Stimulated activated CD4-positive, alpha-beta T cell treated with anti-CD3 and anti-CD28 coated beads, Interleukin-1b, Interleukin-23, amount 100 ng/mL, for 48 hours (primary cell): ENCODE measurements around the gene CSH2.

Experiments used
- DNase-seq: peaks from one replicate; pipeline ENCODE4 v3.0.0-alpha.2; 2020

The CSH2 gene

DNA sequence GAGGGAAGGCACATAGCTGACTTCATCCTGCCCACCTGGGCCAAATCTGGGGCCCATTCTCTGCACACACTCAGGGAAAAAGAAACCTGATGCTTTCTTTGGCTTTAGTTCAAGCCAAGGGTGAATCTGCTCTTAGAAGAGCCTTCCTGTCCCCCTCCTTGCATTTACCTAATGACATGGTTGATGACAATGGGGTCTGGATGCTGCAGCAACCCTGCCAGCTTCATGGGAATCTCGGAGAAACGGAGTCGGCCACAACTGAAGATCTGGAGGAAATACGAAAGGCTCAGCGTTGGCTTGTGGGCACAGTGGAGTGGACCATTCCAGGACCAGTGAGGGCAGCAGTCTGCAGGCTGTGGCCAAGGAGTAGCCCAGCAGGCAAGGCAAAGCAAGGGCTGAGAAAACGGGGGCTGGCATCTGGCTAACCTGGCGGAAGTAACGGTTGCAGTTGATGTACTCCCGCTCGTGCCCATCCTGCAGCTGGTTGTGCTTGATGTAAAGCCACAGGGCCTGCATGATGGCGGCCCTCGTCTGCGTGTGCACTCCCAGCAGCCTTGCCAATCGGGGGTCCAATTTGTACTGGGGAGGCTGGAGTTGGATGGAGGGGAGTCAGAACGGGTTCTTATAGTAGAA, 39.6 kb downstream of the CSH2 start:
- DNase-seq: no peak

DNA sequence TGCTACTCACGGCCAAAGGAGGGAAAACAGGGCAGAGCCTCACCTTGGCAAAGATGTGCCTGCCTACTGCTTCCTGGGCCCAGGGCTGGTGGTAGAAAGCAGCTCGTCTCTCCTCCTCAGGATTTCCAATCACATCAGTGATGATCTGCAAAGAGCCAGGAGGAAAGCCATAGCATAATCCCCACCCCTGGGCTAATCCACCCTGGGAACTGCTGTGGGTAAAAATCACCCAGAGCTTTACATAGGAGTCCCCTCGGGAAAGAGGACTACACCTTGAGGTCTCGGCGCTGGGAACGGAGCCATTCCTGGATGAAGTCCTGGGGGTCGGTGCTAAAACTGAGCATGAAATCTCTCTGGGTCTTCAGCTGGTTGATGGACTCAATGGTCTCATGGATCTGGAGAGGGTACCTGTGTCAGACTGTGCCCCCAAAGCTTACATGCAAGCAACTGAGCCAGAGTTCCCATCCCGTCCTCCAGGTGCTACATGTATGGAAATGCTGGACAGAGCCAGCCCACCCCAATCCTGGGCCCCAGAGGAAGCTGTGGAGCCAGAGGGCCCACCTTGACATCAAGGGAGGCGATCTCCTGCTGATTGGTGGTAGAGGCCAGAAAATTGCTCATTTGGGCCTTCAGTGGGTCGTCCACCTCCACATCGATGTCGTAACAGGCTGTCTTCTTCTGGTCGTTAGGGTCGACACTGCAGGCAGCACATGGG, 40.3 kb downstream of the CSH2 start:
- DNase-seq: no peak

DNA sequence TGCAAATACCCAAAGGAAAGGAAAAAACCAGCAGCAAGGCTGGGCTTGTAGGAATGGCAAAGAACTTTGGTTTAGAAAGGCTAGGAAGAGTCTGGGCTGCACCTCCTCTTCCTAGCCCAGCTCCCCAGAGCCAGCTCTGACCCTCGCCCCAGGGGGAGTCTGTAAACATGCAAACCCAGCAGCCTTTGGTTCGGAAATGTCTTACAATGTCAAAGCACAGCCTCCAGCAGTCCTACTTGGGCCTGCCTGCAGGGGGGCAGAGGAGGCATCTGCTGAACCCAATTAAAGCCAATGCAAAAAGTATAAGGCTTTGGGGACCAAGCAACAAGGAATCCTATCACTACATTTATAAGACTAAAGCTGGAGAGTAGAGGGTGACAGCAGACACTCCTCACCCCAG, 41.0 kb downstream of the CSH2 start:
- no peak for DNase-seq

DNA sequence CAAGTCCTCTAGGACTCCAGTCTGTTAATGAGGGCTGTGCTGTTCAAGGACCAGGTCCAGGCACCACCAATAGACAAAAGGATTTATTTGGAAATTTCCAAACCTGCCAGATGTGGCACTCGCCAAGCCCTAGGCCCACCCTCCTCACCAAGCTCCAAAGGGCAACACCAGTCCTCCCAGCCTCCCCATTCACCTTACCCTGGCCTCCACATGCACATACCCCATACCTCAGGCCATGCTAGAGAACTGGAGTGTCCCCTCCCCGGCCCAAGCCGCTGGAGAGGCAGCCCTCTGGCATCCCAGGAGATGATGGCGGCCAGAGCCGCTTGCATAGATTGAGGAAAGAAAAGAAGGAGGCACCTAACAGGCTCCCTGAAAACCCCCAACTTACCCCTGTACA, 41.5 kb downstream of the CSH2 start:
- DNase-seq: no peak

DNA sequence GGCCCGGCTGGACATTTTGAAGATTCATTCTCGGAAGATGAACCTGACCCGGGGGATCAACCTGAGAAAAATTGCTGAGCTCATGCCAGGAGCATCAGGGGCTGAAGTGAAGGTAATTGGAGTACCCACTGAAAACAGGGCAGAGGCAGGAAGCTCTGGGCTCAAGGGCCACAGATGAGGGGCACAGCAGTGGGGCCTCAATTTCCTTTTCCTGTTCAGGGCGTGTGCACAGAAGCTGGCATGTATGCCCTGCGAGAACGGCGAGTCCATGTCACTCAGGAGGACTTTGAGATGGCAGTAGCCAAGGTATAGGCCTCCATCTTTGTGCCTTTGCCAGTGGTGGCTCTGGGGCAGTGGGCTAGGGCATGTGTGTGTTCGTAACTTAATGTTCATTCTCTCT, 42.0 kb downstream of the CSH2 start:
- DNase-seq: no peak

DNA sequence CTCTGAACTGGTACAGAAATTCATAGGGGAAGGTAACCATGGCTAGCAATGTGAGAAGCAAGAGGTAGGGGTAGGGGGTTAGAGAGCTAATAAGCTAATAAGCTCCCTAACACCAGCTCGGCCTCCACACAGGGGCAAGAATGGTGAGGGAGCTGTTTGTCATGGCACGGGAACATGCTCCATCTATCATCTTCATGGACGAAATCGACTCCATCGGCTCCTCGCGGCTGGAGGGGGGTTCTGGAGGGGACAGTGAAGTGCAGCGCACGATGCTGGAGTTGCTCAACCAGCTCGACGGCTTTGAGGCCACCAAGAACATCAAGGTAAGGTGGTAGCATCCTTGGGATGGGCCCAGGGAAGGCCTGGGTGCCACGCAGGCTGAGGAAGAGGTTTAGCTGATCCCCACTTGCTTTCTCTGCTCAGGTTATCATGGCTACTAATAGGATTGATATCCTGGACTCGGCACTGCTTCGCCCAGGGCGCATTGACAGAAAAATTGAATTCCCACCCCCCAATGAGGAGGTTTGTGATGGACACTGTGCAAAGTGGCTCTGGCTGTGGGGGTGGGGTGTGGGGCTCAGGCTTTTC, 42.5 kb downstream of the CSH2 start:
- no peak for DNase-seq

DNA sequence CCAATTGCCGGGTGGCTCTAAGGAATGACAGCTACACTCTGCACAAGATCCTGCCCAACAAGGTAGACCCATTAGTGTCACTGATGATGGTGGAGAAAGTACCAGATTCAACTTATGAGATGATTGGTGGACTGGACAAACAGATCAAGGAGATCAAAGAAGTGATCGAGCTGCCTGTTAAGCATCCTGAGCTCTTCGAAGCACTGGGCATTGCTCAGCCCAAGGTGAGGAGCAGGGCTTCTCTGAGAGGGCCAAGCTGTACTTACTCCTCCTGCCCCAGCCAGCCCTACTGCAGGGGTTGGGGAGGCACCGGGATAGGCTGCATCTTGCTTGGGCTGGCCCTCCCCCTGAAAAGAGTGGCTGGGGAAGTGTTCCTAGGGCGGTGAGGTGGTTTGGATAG, 43.2 kb downstream of the CSH2 start:
- no peak for DNase-seq

DNA sequence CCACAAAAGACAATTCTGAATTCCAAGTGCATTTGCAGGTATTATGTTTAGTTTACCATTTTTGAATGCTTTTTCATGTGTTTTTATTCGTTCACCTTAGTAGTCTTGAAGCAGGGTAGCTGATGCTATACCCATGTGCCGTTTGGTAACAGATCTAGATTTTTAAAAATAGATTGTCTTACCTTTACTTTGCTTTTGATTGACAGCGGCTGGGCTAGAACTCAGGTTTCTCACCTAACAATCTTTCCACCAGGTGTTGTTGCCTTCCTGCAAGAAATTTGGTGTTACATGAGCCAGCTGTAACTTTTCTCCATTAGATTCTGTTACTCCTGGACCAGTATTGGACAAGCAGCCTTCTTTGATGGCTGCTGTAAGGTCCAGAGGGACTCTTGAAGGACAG, 44.5 kb downstream of the CSH2 start:
- DNase-seq: no peak

DNA sequence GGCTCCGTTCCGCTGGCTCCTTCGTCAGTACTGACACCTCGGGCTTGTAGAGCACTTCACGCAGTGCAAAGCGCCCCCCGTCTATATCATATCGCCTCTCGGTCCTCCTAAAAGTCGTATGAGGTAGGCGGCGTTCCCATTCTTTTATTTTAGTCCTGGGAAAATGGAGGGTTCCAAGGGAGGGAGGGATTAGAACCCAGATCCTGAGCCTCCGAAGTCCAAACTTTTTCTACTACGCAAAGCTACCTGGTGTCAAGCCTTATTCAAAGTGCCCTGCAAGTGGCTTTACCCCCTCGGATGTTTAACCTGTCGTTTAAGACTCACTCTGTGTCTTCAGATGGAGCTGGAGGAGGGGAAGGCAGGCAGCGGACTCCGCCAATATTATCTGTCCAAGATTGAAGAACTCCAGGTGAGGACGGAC, 45.7 kb downstream of the CSH2 start:
- DNase-seq: no peak

DNA sequence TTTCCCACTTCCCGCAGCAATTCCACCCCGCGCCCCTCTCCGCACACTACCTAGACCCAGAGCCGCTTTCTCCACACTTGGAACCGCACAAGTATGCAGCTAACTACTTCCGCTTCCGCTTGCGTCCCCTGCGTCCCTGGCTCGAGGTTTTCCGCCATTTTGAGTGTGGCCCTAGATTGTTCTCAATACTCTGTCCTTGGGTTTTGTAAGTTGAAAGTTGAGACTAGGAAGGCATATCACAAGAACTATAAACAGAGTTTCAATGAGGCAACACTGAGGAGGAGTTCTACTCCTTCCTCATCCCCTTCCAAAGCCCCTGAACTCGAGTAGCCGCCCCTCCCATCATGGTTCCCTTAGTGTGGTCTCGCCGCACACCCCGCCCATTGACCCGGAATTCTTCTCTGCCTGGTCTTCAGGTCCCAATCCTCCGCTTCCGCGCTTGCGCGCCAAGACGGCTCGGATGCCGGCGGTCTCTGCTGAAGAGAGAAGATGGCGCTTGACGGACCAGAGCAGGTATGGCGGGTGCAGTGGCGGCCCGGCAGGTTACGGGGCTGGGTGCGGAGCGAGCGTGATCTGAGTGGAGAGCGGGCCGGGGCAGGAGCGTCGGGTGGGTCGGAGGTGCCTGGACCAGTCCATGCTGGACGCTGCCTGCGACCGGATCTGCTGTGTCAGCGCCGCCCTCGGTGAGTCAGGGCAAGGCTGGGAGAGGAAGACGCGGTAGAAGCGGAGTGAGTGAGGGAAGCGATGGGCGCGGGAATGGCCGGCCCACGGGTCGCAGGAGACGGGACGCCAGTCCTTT, 46.3 kb downstream of the CSH2 start, which contains the start of the genes FTSJ3 and PSMC5:
Gene FTSJ3, minus strand, starts transcription at position 662 of the 799 bp plus-strand sequence. CDS start 761 bp downstream, outside the sequence.
Gene PSMC5, plus strand, starts transcription at position 430 of the 799 bp plus-strand sequence. Its CDS starts 60 bp downstream, at position 490.
- peak; percentile 95 for DNase-seq

DNA sequence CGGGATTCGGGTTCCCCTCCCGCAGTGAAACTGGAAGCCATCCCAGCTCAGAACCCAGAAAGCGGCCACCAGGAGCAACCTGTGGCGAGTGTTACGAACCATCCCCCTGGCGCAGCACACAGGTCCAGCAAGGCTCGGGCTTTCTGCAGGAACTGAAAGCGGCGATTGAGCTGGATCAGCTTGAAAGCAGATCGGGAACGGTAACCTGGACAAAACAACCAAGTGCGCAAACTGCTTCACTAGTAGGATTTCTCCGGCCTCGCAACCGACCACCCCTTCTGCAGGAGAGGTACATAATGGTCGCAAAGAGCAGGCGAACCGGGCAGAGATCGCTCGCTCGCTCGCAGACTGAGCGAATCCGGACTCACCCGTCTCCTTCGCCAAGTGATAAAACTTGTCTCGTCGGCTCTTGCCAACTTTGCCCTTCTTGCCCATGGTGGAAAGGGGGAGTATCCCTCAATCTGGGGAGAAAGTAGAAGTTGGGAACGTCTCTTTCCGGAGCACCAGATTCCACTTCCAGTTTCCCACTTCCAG, 46.9 kb downstream of the CSH2 start:
- DNase-seq: no peak

DNA sequence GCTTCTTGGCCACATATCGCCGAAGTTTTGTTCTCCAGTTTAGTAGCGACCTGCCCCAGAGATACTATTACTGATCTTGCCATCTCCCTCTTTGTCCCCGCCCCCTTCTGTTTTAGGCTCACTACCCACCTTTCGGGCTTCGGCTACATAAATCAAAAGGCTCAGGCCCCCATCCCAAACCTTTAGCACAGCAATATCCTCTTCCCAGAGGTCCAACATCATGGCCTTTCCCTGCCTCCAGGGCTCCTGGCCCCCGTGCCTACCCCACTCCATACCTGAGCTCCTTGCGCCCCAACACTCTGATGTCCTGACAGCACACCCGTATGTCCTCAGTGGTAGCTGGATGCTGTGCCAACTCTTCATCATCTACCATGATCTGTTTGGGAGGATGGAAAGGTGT, 49.1 kb downstream of the CSH2 start:
- DNase-seq: no peak

DNA sequence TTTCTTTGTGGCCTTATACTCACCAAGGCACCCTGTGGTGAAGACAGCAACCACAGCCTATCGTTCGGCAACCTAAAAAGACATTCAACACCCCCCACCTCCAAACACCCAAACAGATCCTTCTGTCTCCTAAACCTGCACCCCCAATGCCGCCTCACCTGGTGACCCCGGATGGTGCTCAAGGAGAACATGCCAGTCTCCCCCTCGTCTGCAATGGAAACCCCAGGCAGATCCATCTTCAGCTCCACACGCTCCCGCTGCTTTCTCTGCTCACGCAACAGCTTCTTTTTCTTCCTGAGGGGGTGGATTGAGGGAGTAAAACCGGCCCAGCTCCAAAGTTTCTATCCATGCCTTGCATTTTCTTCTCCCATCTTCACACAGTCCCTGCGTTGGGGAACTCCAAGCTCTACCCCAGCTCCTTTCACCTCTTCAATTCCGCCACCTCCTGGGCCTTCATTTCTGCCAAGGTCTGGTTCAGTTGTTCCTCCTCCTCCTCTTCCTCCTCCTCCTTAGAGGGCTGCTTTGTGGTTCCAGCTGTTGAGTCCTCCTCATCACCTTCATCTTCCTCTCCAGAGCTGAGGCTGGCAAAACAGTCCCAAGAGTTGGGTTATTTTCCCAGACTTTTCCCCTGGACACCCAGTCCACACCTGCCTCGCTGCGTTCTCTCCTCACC, 49.7 kb downstream of the CSH2 start:
- DNase-seq: no peak

DNA sequence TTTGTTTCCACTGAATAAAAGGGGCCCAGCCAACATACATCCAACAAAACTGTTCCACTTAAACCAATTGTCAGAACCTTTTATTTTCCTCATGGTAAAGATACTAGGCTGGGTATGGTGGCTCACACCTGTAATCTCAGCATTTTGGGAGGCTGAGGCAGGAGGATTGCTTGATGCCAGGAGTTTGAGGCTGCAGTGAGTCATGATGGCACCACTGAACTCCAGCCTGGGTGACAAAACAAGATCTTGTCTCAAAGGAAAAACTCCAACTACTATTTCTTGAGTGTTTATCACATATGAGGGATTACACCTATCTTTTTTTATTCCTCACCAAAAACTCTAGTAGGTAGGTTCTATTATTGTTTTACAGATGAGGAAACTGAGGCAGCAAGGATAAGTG, 50.9 kb downstream of the CSH2 start:
- no peak for DNase-seq
